Mucosa of rectum (tissue), 2 donors: Measurements from ENCODE around the gene RNF180.
A peak's percentile ranks its signal among the peaks of the same experiment; 100 is the strongest.

ENCODE experiments used
- H3K27ac ChIP-seq, 2 donors: one replicate each; pipeline ENCODE4 v1.7.0; 2013; ENCODE audit warnings: inconsistent platforms in 2 of 2, low read depth in 2 of 2, low read length in 2 of 2
- H3K27me3 ChIP-seq, 2 donors: one replicate each; pipeline ENCODE4 v1.7.0; 2013; ENCODE audit warnings: low read length in 2 of 2; ENCODE audit not compliant: control insufficient read depth in 2 of 2, insufficient read depth in 2 of 2
- H3K36me3 ChIP-seq, 2 donors: one replicate each; pipeline ENCODE4 v1.7.0; 2013; ENCODE audit warnings: low read length in 2 of 2; ENCODE audit not compliant: control insufficient read depth in 2 of 2, insufficient read depth in 2 of 2
- H3K4me1 ChIP-seq, 2 donors: one replicate each; pipeline ENCODE4 v1.7.0; 2013; ENCODE audit warnings: low read length in 2 of 2, mild to moderate bottlenecking in 1 of 2; ENCODE audit not compliant: control insufficient read depth in 2 of 2, insufficient read depth in 2 of 2
- H3K4me3 ChIP-seq, 2 donors: one replicate each; pipeline ENCODE4 v1.7.0; 2013; ENCODE audit warnings: low read length in 2 of 2
- H3K9ac ChIP-seq, 2 donors: one replicate each; pipeline ENCODE4 v1.7.0; 2013; ENCODE audit warnings: low read length in 2 of 2, low read depth in 1 of 2, mild to moderate bottlenecking in 1 of 2
- H3K9me3 ChIP-seq, 2 donors: one replicate each; pipeline ENCODE4 v1.7.0; 2013; ENCODE audit warnings: low read length in 2 of 2; ENCODE audit not compliant: control insufficient read depth in 2 of 2
- donor health status: healthy.
- donor health status: Normal muscosa, but diverticular disease.

Gene RNF180

DNA sequence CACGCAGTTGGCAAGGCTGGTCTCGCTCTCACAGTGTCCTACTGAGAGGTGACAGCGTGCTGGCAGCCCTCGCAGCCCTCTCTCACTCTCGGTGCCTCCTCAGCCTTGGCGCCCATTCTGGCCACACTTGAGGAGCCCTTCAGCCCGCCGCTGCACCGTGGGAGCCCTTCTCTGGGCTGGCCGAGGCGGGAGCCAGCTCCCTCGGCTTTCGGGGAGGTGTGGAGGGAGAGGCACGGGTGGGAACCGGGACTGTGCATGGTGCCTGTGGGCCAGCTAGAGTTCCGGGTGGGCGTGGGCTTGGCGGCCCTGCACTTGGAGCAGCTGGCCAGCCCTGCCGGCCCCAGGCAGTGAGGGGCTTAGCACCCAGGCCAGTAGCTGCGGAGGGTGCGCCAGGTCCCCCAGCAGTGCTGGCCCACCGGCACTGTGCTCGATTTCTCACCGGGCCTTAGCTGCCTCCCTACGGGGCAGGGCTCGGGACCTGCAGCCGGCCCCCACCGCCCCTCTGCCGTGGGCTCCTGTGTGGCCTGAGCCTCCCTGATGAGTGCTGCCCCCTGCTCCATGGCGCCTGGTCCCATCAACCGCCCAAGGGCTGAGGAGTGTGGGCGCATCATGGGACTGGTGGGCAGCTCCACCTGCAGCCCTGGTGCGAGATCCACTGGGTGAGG, 15.7 kb upstream of the RNF180 start:
- H3K36me3 ChIP-seq = no peaks in the 10 kb centered on the region
- no peaks in the 10 kb centered on the region for H3K9me3 ChIP-seq
- H3K9ac ChIP-seq = no peak overlapping the region

DNA sequence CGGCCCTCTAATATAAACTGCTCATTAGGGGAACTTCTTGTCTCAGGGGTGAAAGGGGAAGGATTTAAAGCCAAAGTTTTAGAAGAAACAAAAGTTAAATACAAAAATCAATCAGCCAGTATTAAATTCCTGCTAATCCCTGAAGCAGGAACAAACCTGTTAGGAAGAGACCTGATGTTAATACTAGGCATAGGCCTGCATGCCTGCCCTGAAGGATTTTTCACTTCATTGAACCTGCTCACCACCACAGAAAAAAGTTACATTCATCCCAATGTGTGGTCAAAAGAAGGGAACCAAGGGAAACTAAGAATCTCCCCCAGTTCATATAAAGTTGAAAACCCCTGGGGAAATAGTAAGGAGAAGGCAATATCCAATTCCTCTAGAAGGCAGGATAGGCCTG, 9.4 kb upstream of the RNF180 start:
- H3K27me3 ChIP-seq = no peaks in the 10 kb centered on the region
- no peaks in the 10 kb centered on the region for H3K4me1 ChIP-seq
- no peak overlapping the region for H3K9ac ChIP-seq

More for the DNA sequence above, 15.7 kb upstream of the RNF180 start:
- H3K4me1 ChIP-seq = no peaks in the 10 kb centered on the region
- H3K27ac ChIP-seq = no peak overlapping the region
- H3K27me3 ChIP-seq = no peaks in the 10 kb centered on the region
- H3K4me3 ChIP-seq = no peak overlapping the region

GRCh38 chr5:64158827-64159226, 6.8 kb upstream of the RNF180 start:
- no peak overlapping the region for H3K27ac ChIP-seq
- no peaks in the 10 kb centered on the region for H3K4me1 ChIP-seq
- H3K9ac ChIP-seq = no peak overlapping the region
- H3K27me3 ChIP-seq = no peaks in the 10 kb centered on the region
- no peaks in the 10 kb centered on the region for H3K9me3 ChIP-seq
- H3K36me3 ChIP-seq = no peaks in the 10 kb centered on the region
- H3K4me3 ChIP-seq = no peak overlapping the region

More for the DNA sequence above, 9.4 kb upstream of the RNF180 start:
- Histone ChIP-seq H3K36me3 (no peaks in the 10 kb centered on the region), H3K9me3 (no peaks in the 10 kb centered on the region), H3K27ac (no peak overlapping the region), H3K4me3 (no peak overlapping the region)

DNA sequence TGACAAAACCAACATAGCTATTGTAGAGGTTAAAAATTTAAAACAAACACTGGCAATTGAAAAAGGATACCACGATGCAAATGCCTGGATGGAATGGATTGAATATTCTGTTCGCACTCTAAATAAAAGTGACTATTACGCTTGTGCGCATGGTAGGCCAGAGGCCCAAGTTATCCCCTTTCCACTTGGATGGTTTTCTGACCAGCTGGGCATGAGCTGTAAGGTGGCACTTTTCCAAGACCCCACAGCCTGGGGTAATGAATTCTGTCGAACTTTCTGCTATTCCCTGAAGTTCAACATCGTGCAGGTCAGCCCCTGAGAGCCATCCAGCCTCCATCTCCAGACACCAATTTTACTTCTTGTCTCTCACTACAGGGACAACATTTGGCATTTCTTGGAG, 5.4 kb upstream of the RNF180 start:
- Histone ChIP-seq H3K9ac (no peak overlapping the region), H3K9me3 (no peaks in the 10 kb centered on the region), H3K27ac (no peak overlapping the region), H3K4me1 (no peaks in the 10 kb centered on the region), H3K27me3 (peaks cover 5 to 10% of the 10 kb centered on the region in 2 donors), H3K4me3 (no peak overlapping the region), H3K36me3 (no peaks in the 10 kb centered on the region)

DNA sequence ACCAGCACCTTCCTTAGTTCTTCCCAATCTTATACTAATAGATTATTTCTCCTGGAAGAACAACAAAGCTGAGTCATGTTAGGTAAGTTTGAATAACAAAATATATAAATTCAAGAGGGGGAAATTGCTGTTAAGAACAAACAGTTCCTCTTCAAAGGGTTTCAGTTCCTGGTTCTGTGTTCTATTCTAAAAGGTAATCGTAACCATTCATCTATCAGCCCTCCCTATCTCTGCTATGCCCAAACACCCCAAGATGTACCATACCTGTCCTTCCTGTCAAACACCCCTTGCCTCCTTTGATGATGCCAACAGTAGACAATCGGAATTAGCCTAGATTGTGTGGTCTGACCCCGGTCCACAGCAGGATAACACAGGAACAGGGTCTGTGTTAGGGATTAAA, 4.2 kb upstream of the RNF180 start:
- H3K36me3 ChIP-seq = no peaks in the 10 kb centered on the region
- H3K27me3 ChIP-seq = peaks cover 7 to 14% of the 10 kb centered on the region in 2 donors
- H3K9ac ChIP-seq = no peak overlapping the region
- H3K4me1 ChIP-seq = peaks cover 0 to 4% of the 10 kb centered on the region in 2 donors
- H3K4me3 ChIP-seq = no peak overlapping the region
- no peaks in the 10 kb centered on the region for H3K9me3 ChIP-seq
- H3K27ac ChIP-seq = no peak overlapping the region

DNA sequence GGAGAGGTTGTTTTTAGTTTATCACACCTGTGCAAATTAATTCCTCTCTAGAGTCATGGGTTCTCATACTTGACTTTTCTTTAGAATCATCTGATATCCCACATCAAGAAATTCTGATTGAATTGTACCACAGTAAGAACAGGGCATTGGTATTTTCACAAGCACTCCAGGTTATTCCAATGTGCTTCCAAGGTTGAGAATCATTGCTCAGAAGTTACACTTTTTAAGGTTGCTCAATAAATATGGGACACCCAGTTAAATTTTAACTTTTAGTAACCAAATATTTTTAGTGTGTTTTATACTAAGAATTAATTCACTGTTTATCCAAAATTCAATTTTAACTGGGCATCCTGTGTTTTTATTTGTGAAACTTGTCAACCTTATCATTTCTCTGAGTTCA, 2.5 kb upstream of the RNF180 start:
- no peak overlapping the region for H3K4me3 ChIP-seq

GRCh38 chr5:64163746-64164145, 1.9 kb upstream of the RNF180 start:
- no peaks in the 10 kb centered on the region for H3K9me3 ChIP-seq
- no peak overlapping the region for H3K9ac ChIP-seq
- peaks cover 0 to 4% of the 10 kb centered on the region in 2 donors for H3K4me1 ChIP-seq
- H3K4me3 ChIP-seq = no peak overlapping the region
- H3K36me3 ChIP-seq = no peaks in the 10 kb centered on the region
- no peak overlapping the region for H3K27ac ChIP-seq
- peaks cover 7 to 18% of the 10 kb centered on the region in 2 donors for H3K27me3 ChIP-seq

More for the DNA sequence above, 2.5 kb upstream of the RNF180 start:
- Histone ChIP-seq H3K27me3 (peaks cover 7 to 16% of the 10 kb centered on the region in 2 donors), H3K9me3 (no peaks in the 10 kb centered on the region), H3K36me3 (no peaks in the 10 kb centered on the region), H3K4me1 (peaks cover 0 to 4% of the 10 kb centered on the region in 2 donors), H3K27ac (no peak overlapping the region), H3K9ac (no peak overlapping the region)

DNA sequence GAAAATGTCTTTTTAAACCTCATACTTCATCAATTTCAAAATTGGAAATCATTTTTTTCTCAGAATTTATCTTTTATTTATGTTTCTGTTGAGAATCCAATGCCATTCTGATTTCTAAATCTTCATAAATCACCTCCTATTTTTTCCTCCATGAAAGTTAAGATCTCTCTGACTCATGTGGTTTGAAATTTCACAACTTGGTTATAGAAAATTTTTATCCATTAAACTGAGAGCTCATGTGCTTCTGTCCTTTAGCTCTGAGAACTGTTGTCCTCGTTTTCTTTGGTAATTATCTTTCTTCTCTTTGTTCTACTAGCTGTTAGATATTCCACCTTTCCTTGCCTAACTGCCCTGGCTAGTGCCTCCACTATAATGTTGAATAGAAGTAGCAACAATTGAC, 1.5 kb upstream of the RNF180 start:
- no peak overlapping the region for H3K27ac ChIP-seq
- no peak overlapping the region for H3K4me3 ChIP-seq
- peaks cover 0 to 4% of the 10 kb centered on the region in 2 donors for H3K4me1 ChIP-seq
- no peak overlapping the region for H3K9ac ChIP-seq
- H3K27me3 ChIP-seq = peaks cover 7 to 18% of the 10 kb centered on the region in 2 donors
- H3K9me3 ChIP-seq = no peaks in the 10 kb centered on the region
- no peaks in the 10 kb centered on the region for H3K36me3 ChIP-seq

- Histone ChIP-seq H3K9ac (peak overlapping the region in 1 of 2 donors; percentile 62), H3K4me3 (peak overlapping the region; percentile 53 to 68), H3K4me1 (peaks cover 0 to 4% of the 10 kb centered on the region in 2 donors), H3K27ac (no peak overlapping the region), H3K9me3 (no peaks in the 10 kb centered on the region), H3K36me3 (no peaks in the 10 kb centered on the region), H3K27me3 (peaks cover 7 to 18% of the 10 kb centered on the region in 2 donors)
Observed at GRCh38 chr5:64165160-64165499, 513 bp upstream of the RNF180 start.

DNA sequence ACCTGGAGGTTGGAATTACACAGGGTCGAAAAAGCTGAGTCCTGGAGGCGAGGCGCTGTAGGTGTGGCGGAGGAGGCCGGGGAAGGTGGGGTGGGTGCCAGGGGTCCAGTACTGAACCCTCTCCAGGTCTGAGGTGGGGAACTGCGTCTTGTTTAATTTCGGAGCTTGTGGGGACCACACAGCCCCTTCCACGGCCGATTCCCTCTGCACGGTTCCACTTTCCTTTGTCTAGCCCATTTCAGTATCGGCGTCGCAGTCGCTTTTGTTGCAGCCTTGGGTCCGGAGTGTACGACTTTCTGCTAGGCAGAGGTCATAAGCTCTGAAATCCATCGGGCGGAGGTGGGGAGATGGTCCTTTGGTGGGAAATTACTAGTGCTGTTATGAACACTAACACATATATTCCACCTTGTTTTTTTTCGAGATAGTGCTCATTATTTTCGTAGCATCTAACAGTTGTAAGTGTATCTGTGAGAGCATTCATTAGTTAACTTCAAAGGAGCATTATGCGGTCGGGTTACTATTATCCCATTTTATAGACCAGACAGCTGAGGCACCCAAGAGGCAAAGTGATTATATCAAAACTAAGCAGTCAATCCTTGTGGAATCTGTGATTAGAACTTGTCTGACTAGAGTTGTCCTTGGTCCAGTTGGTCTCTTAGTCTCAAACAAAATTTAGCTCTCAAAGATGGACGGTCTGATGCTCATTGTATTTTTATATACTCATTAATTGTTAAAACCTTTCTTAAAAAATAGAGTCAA, 737 bp downstream of the RNF180 start:
- H3K9me3 ChIP-seq = no peaks in the 10 kb centered on the region
- H3K4me1 ChIP-seq = peaks cover 0 to 4% of the 10 kb centered on the region in 2 donors
- no peak overlapping the region for H3K27ac ChIP-seq
- peak overlapping the region; percentile 56 to 68 for H3K4me3 ChIP-seq
- no peaks in the 10 kb centered on the region for H3K36me3 ChIP-seq
- H3K27me3 ChIP-seq = peaks cover 7 to 18% of the 10 kb centered on the region in 2 donors
- H3K9ac ChIP-seq = peak overlapping the region; percentile 38 to 62
